Ovary (tissue), 9 donors: ENCODE results near the gene WWOX. TPM values are rescaled to one million over a fixed set of nuclear protein-coding genes. Genes with fewer than 3 reads are reported as not detected.

Experiments
- DNase-seq, 5 donors: peaks; one replicate each; pipeline ENCODE4 v3.0.0-alpha.2; 2019 to 2020
- H3K27ac ChIP-seq, 2 donors: fragments of 200-600 bp; one replicate each; pipeline versions ENCODE4 v1.5.1 to v1.8.0; 2019 to 2022
- H3K27me3 ChIP-seq: fragments of 200-600 bp; one replicate; pipeline ENCODE4 v1.8.0; 2022
- H3K36me3 ChIP-seq: fragments of 200-600 bp; sonication (generic); one replicate; pipeline ENCODE4 v1.5.1; 2019
- H3K4me1 ChIP-seq: one replicate; pipeline ENCODE4 v1.8.1; 2013; ENCODE audit warnings: mild to moderate bottlenecking, moderate library complexity; ENCODE audit not compliant: insufficient read depth
- H3K4me3 ChIP-seq: fragments of 200-600 bp; sonication (generic); one replicate; pipeline ENCODE4 v1.5.1; 2017
- H3K9me3 ChIP-seq, 2 donors: fragments of 200-600 bp in 1 of 2; sonication (generic) in 1 of 2; one replicate each; pipeline versions ENCODE4 v1.5.1 to v1.8.1; 2013 to 2019; ENCODE audit warnings: mild to moderate bottlenecking in 1 of 2, moderate library complexity in 1 of 2
- CTCF ChIP-seq, 3 donors: fragments of 450-650 bp in 2 of 3; fragments of 200-600 bp in 1 of 3; IDR thresholded peaks; one replicate each; pipeline versions ENCODE4 v1.5.1 to v1.8.0; 2016 to 2022; ENCODE audit warnings: antibody characterized with exemption in 3 of 3, mild to moderate bottlenecking in 1 of 3
- EP300 ChIP-seq: sonication (generic); formaldehyde crosslinking; IDR thresholded peaks from one replicate; pipeline ENCODE4 v1.6.1; 2017; ENCODE audit warnings: antibody characterized with exemption
- POLR2A ChIP-seq: fragments of 450-650 bp; IDR thresholded peaks from one replicate; pipeline ENCODE4 v1.6.1; 2017; ENCODE audit warnings: antibody characterized with exemption, mild to moderate bottlenecking, moderate library complexity
- WGBS, 3 donors: extraction: QIAGEN DNeasy Blood & Tissue Kit in 1 of 3; methylation state at CpG; one replicate each; pipeline versions ENCODE4 v1.1.5 to v1.1.7; 2013 to 2017; 5-methylcytosine and 5-hydroxymethylcytosine counted together
- intact Hi-C, 4 donors: fragments of 100-400 bp; cut with DNase I; formaldehyde crosslinking; loops; one replicate each; pipeline versions ENCODE4 v1.11.0 to v1.15.1; 2022 to 2023
- polyA plus RNA-seq, 2 donors: library from polyadenylated mRNA; stranded (reverse); fragments of 200-250 nt in 1 of 2; fragments of 350-450 nt in 1 of 2; fragmentation: Illumina TruSeq in 1 of 2; extraction: RNeasy Lipid Tissue Mini Kit (QIAGEN cat#74804) in 1 of 2; gene quantifications; one replicate each; pipeline ENCODE4 v1.2.3, GENCODE V29; 2013 to 2014
- total RNA-seq, 7 donors: library from RNA; depleted of rRNA in 2 of 7; stranded (reverse); fragments of >200 nt in 2 of 7; fragmentation: NEBNext Ultra II Directional in 3 of 7; extraction: Animal tissue kit (Norgen Biotek cat#: 25700) in 3 of 7; gene quantifications; one replicate each; pipeline versions ENCODE4 v1.1.0 to v1.2.4, GENCODE V29; 2016 to 2023
- donor health status: DM: no; HTN: no; CAD: no; lungs with moderate emphysema.
- donor health status: DM: no; HTN: no; CAD: no.
- donor health status: Bipolar disorder and iron deficiency.
- donor health status: DM: yes; HTN: yes; CAD: no.
- donor health status: DM: no; HTN: no; CAD: no.
- donor health status: DM: yes; HTN: yes; CAD: no.

Gene WWOX
- total and polyA plus RNA-seq, 9 donors, result 11.0 to 40.5 (median 25.2) TPM

GRCh38 chr16:78225919-78226318 lies 126.5 kb downstream of the WWOX start:
- TF ChIP-seq CTCF (IDR thresholded peaks at IDR 0.05), result no peak
- TF ChIP-seq POLR2A, result no peak
- no peak for TF ChIP-seq EP300
- intact Hi-C loops, result loop anchor here in 1 of 4 donors (10.0 kb wide), 1 partner anchor 1859 kb away; no protein-coding TSS in a partner anchor
- Histone ChIP-seq H3K36me3 (no peaks in the 10 kb centered on the region), H3K4me1 (peaks cover 4% of the 10 kb centered on the region), H3K9me3 (no peaks in the 10 kb centered on the region), H3K27me3 (no peaks in the 10 kb centered on the region), H3K27ac (no peak overlapping the region), H3K4me3 (no peak overlapping the region)
- no peak for DNase-seq
- 14 to 36% (median 17%) methylated on average over 3 of the region's 3 CpGs for WGBS, 3 donors

- TF ChIP-seq CTCF (IDR thresholded peaks at IDR 0.05) (peak in 2 of 3 donors; percentile 26 to 28), POLR2A (no peak)
- WGBS, 3 donors, result 76 to 85% (median 77%) methylated on average over 3 of the region's 3 CpGs
- DNase-seq, result peak in 1 of 5 donors; percentile 32
- Histone ChIP-seq H3K27me3 (no peaks in the 10 kb centered on the region), H3K9me3 (no peaks in the 10 kb centered on the region), H3K4me1 (peaks cover 7% of the 10 kb centered on the region), H3K27ac (no peak overlapping the region), H3K36me3 (no peaks in the 10 kb centered on the region), H3K4me3 (no peak overlapping the region)
- intact Hi-C loops, result loop anchor here in 1 of 4 donors (10.0 kb wide), 1 partner anchor 1857 kb away; no protein-coding TSS in a partner anchor
Observed at GRCh38 chr16:78227855-78228254, 128.4 kb downstream of the WWOX start.

- DNase-seq, result no peak
- no peaks in the 10 kb centered on the region for H3K36me3 ChIP-seq
- H3K9me3 ChIP-seq, result no peaks in the 10 kb centered on the region
- intact Hi-C loops, result loop anchor here in 1 of 4 donors (10.0 kb wide), 1 partner anchor 1856 kb away; no protein-coding TSS in a partner anchor
- TF ChIP-seq CTCF (IDR thresholded peaks at IDR 0.05) (no peak), EP300 (no peak), POLR2A (no peak)
- H3K27me3 ChIP-seq, result no peaks in the 10 kb centered on the region
- H3K27ac ChIP-seq, result no peak overlapping the region
- WGBS, 3 donors, result 80 to 89% (median 82%) methylated on average over 4 of the region's 4 CpGs
- peaks cover 7% of the 10 kb centered on the region for H3K4me1 ChIP-seq
- H3K4me3 ChIP-seq, result no peak overlapping the region
Observed at GRCh38 chr16:78228704-78229103, 129.2 kb downstream of the WWOX start.

- H3K4me3 ChIP-seq, result no peak overlapping the region
- WGBS, 3 donors, result 16 to 23% (median 18%) methylated on average over 3 of the region's 3 CpGs
- intact Hi-C loops, result loop anchor here in 1 of 4 donors (10.0 kb wide), 1 partner anchor 106 kb away; no protein-coding TSS in a partner anchor
- no peak for DNase-seq
- no peaks in the 10 kb centered on the region for H3K27me3 ChIP-seq
- H3K36me3 ChIP-seq, result no peaks in the 10 kb centered on the region
- H3K9me3 ChIP-seq, result no peaks in the 10 kb centered on the region
- TF ChIP-seq POLR2A (no peak), CTCF (IDR thresholded peaks at IDR 0.05) (no peak), EP300 (no peak)
- H3K4me1 ChIP-seq, result peaks cover 7% of the 10 kb centered on the region
- no peak overlapping the region for H3K27ac ChIP-seq
Observed at GRCh38 chr16:78230832-78231231, 131.4 kb downstream of the WWOX start.
